H1 (cell line): ENCODE results near the gene AQP4. TPM values are rescaled to one million over a fixed set of nuclear protein-coding genes. Genes with fewer than 3 reads are reported as not detected.

Experiments
- CTCF ChIA-PET: fragments of 300-600 bp; sonication (Branson Sonifier 250); formaldehyde crosslinking; loops from one replicate; lab custom pipeline; 2021; ENCODE audit not compliant: partially characterized antibody; lab: Charles Lee
- POLR2A ChIA-PET: fragments of 300-600 bp; sonication (Branson Sonifier 250); formaldehyde crosslinking; loops from one replicate; lab custom pipeline; 2021; ENCODE audit warnings: inconsistent platforms; ENCODE audit not compliant: partially characterized antibody; lab: Charles Lee
- DNase-seq, 2 experiments: peaks; one replicate each; pipeline versions ENCODE4 v3.0.0 to v3.0.0-alpha.2; 2010 to 2022; ENCODE audit warnings: low spot score in 2 of 2, low read depth in 1 of 2, mixed read lengths in 1 of 2
- FAIRE-seq: peaks from 2 replicates; lab custom pipeline; 2011; peaks lifted over from hg19 to GRCh38; lab: Jason Lieb, UNC
- H2AFZ ChIP-seq: 2 replicates; pipeline ENCODE4 v1.8.1; 2012; ENCODE audit warnings: low read length, inconsistent platforms
- H2AK5ac ChIP-seq: 2 replicates; pipeline ENCODE4 v1.6.1; 2013; ENCODE audit warnings: low read depth, low read length
- H2BK120ac ChIP-seq: replicated peaks from 2 replicates; pipeline ENCODE3; 2013; ENCODE audit warnings: low read depth, low read length, inconsistent platforms
- H2BK12ac ChIP-seq: 2 replicates; pipeline ENCODE4 v1.6.1; 2013; ENCODE audit warnings: low read depth, low read length
- H2BK15ac ChIP-seq: 2 replicates; pipeline ENCODE4 v1.6.1; 2013; ENCODE audit warnings: low read length
- H2BK20ac ChIP-seq: 2 replicates; pipeline ENCODE4 v1.6.1; 2013; ENCODE audit warnings: low read length
- H2BK5ac ChIP-seq: 2 replicates; pipeline ENCODE4 v1.6.1; 2013; ENCODE audit warnings: low read depth, low read length
- H3K14ac ChIP-seq: 2 replicates; pipeline ENCODE4 v1.6.1; 2013; ENCODE audit warnings: inconsistent platforms; ENCODE audit not compliant: insufficient read length
- H3K18ac ChIP-seq: 2 replicates; pipeline ENCODE4 v1.6.1; 2013; ENCODE audit warnings: low read length; ENCODE audit errors: extremely low read depth
- H3K23ac ChIP-seq: 2 replicates; pipeline ENCODE4 v1.6.1; 2013; ENCODE audit warnings: inconsistent platforms; ENCODE audit not compliant: insufficient read length
- H3K23me2 ChIP-seq: 2 replicates; pipeline ENCODE4 v1.6.1; 2013; ENCODE audit warnings: low read depth, low read length
- H3K27ac ChIP-seq: 2 replicates; pipeline ENCODE4 v1.6.1; 2011; ENCODE audit warnings: low read depth, low read length, inconsistent platforms
- H3K27me3 ChIP-seq, 4 experiments: replicated peaks in 1 of 4; 1 replicate in 1 of 4; 2 replicates in 3 of 4; pipeline versions ENCODE4 v1.6.1 to v1.8.1; 2011 to 2013; ENCODE audit warnings: low read length in 3 of 4, mild to moderate bottlenecking in 3 of 4, inconsistent platforms in 2 of 4, mixed read lengths in 2 of 4, moderate library complexity in 1 of 4; ENCODE audit not compliant: control insufficient read depth in 3 of 4, insufficient read depth in 3 of 4; ENCODE audit errors: extremely low read depth in 1 of 4
- H3K36me3 ChIP-seq, 4 experiments: 2 replicates each; pipeline versions ENCODE4 v1.6.1 to v1.8.1; 2011 to 2013; ENCODE audit warnings: mild to moderate bottlenecking in 4 of 4, low read length in 3 of 4, moderate library complexity in 2 of 4, control low read depth in 1 of 4, inconsistent platforms in 1 of 4; ENCODE audit not compliant: insufficient read depth in 4 of 4, control insufficient read depth in 2 of 4
- H3K4ac ChIP-seq: replicated peaks from 2 replicates; pipeline ENCODE3; 2013; ENCODE audit warnings: low read length, low read depth, mixed read lengths, inconsistent platforms; ENCODE audit not compliant: insufficient read length
- H3K4me1 ChIP-seq, 4 experiments: replicated peaks in 1 of 4; 1 replicate in 1 of 4; 2 replicates in 3 of 4; pipeline versions ENCODE4 v1.6.1 to v1.8.1; 2011 to 2013; ENCODE audit warnings: low read length in 3 of 4, inconsistent platforms in 2 of 4, mixed read lengths in 1 of 4; ENCODE audit not compliant: insufficient read depth in 4 of 4, control insufficient read depth in 3 of 4
- H3K4me2 ChIP-seq, 2 experiments: 2 replicates each; pipeline versions ENCODE4 v1.6.1 to v1.8.1; 2011 to 2013; ENCODE audit warnings: low read depth in 2 of 2, low read length in 2 of 2, control low read depth in 1 of 2, inconsistent platforms in 1 of 2, mild to moderate bottlenecking in 1 of 2; ENCODE audit not compliant: insufficient read depth in 1 of 2
- H3K4me3 ChIP-seq, 4 experiments: fragments of 200-600, 300-600 bp in 1 of 4; sonication (generic), shearing (Covaris generic), sonication (Bioruptor Twin) in 1 of 4; 2 replicates each; pipeline versions ENCODE4 v1.5.1 to v1.8.1; 2011 to 2016; ENCODE audit warnings: low read length in 4 of 4, low read depth in 3 of 4, control low read depth in 2 of 4, inconsistent platforms in 2 of 4, mild to moderate bottlenecking in 2 of 4, mixed read lengths in 1 of 4, moderate library complexity in 1 of 4; ENCODE audit not compliant: insufficient read depth in 2 of 4; ENCODE audit errors: extremely low read depth in 1 of 4
- H3K56ac ChIP-seq: replicated peaks from 2 replicates; pipeline ENCODE3; 2013; ENCODE audit warnings: low read depth, mild to moderate bottlenecking, mixed read lengths, low read length, inconsistent platforms; ENCODE audit not compliant: insufficient read length
- H3K79me1 ChIP-seq: 2 replicates; pipeline ENCODE4 v1.6.1; 2013; ENCODE audit warnings: low read depth, low read length, control low read depth
- H3K79me2 ChIP-seq, 2 experiments: 2 replicates each; pipeline versions ENCODE4 v1.6.1 to v1.8.1; 2012 to 2013; ENCODE audit warnings: low read length in 2 of 2, mild to moderate bottlenecking in 2 of 2, inconsistent platforms in 1 of 2; ENCODE audit not compliant: insufficient read depth in 2 of 2, control insufficient read depth in 1 of 2
- H3K9ac ChIP-seq, 4 experiments: replicated peaks in 1 of 4; 1 replicate in 1 of 4; 2 replicates in 3 of 4; pipeline versions ENCODE4 v1.6.1 to v1.8.1; 2011 to 2013; ENCODE audit warnings: low read depth in 3 of 4, low read length in 3 of 4, control low read depth in 2 of 4, mild to moderate bottlenecking in 2 of 4, moderate library complexity in 2 of 4, inconsistent platforms in 1 of 4; ENCODE audit errors: extremely low read depth in 1 of 4
- H3K9me3 ChIP-seq, 2 experiments: 2 replicates each; pipeline versions ENCODE4 v1.6.1 to v1.8.1; 2012 to 2013; ENCODE audit warnings: mild to moderate bottlenecking in 2 of 2, moderate library complexity in 2 of 2, control low read depth in 1 of 2, inconsistent platforms in 1 of 2, low read depth in 1 of 2, low read length in 1 of 2, mixed read lengths in 1 of 2; ENCODE audit not compliant: insufficient read depth in 2 of 2
- H4K20me1 ChIP-seq, 2 experiments: replicated peaks in 1 of 2; 2 replicates each; pipeline versions ENCODE3 to v1.8.1; 2011 to 2013; ENCODE audit warnings: inconsistent platforms in 2 of 2, low read length in 2 of 2, mild to moderate bottlenecking in 1 of 2; ENCODE audit not compliant: insufficient read depth in 2 of 2, control insufficient read depth in 1 of 2
- H4K5ac ChIP-seq: 2 replicates; pipeline ENCODE4 v1.6.1; 2013; ENCODE audit warnings: low read length, low read depth, mixed read lengths, inconsistent platforms; ENCODE audit not compliant: insufficient read length
- H4K8ac ChIP-seq: 2 replicates; pipeline ENCODE4 v1.8.0; 2013; ENCODE audit warnings: mild to moderate bottlenecking, moderate library complexity, low read length, inconsistent platforms; ENCODE audit not compliant: insufficient read depth; ENCODE audit errors: extremely low read depth
- H4K91ac ChIP-seq: replicated peaks from 2 replicates; pipeline ENCODE3; 2013; ENCODE audit warnings: low read length, mixed read lengths, inconsistent platforms; ENCODE audit not compliant: insufficient read length
- NANOG ChIP-seq: IDR thresholded peaks from 2 replicates; pipeline ENCODE4 v1.6.1; 2011; ENCODE audit warnings: low read length, low read depth, mild to moderate bottlenecking, inconsistent platforms; ENCODE audit not compliant: insufficient read depth, poor library complexity, severe bottlenecking
- PHF8 ChIP-seq: fragments of 200-600 bp; sonication (generic); conservative IDR thresholded peaks from 2 replicates; pipeline ENCODE4 v1.7.1; 2012; ENCODE audit warnings: low read depth, mild to moderate bottlenecking, inconsistent platforms, low read length, moderate library complexity
- TAF7 ChIP-seq: optimal IDR thresholded peaks from 2 replicates; pipeline ENCODE3; 2011; ENCODE audit warnings: low read depth, mild to moderate bottlenecking, inconsistent platforms, low read length, moderate library complexity, borderline replicate concordance
- WGBS, 2 experiments: shearing (Covaris generic) in 1 of 2; methylation state at CpG; one replicate each; pipeline versions ENCODE4 v1.1.6 to v1.1.7; 2013 to 2015; ENCODE audit warnings: low lambda C conversion rate in 2 of 2, mixed read lengths in 2 of 2, inconsistent platforms in 1 of 2, low coverage in 1 of 2, missing lambda C conversion rate in 1 of 2; ENCODE audit not compliant: insufficient replicate concordance in 2 of 2, insufficient coverage in 1 of 2, insufficient read length in 1 of 2; ENCODE audit errors: extremely low coverage in 1 of 2, missing lambda C conversion rate in 1 of 2; 5-methylcytosine and 5-hydroxymethylcytosine counted together
- polyA plus RNA-seq, 7 experiments: library from polyadenylated mRNA; depleted of rRNA in 3 of 7; stranded (reverse) in 5 of 7; unstranded in 2 of 7; fragments of >200 nt in 5 of 7; fragments of 200-250 nt in 2 of 7; gene quantifications; 1 replicate in 5 of 7; 2 replicates in 1 of 7; 4 replicates in 1 of 7; pipeline versions ENCODE4 v1.2.1 to v1.2.3, GENCODE V29; 2011 to 2013; ENCODE audit warnings: missing spikeins in 2 of 7, mixed read lengths in 2 of 7
- total RNA-seq: library from RNA; stranded (reverse); fragmentation: NEBNext Ultra II Directional; extraction: Animal tissue kit (Norgen Biotek cat#: 25700); gene quantifications from 2 replicates; pipeline ENCODE4 v1.2.1, GENCODE V29; 2021

Gene AQP4
- total and polyA plus RNA-seq, 2 of the 8 experiments (the other 6 are each of a cell fraction or from before 2014, with no cell fraction given) = 2.2 to 2.8 TPM

DNA sequence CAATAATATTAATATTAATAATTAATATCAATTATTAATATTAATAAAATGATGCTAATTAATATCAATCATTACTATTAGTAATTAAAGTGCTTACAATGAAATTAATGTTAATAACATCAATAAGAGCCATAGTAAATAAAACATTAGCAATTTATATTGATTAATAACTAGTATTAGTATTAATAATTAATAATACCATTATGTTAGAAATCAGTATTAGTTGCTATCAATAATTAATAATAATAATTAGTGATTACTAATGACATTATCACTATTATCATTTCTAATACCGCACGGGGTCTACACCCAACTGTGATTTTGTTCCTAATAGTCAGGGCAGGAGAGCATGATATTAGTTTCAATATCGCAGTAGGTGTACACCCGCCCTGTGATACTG, 22.8 kb upstream of the AQP4 start:
- H2AFZ ChIP-seq = no peak overlapping the region
- H2BK120ac ChIP-seq = no peak overlapping the region
- H3K4me2 ChIP-seq = no peak overlapping the region
- no peak overlapping the region for H3K9ac ChIP-seq
- H2BK20ac ChIP-seq = no peak overlapping the region
- H3K36me3 ChIP-seq = no peaks in the 10 kb centered on the region
- H2BK12ac ChIP-seq = no peak overlapping the region
- WGBS, 2 experiments = 87% methylated on average over 4 of the region's 4 CpGs; no CpG with 5 or more reads in 1 of the 2 experiments
- POLR2A ChIA-PET = no interaction called here
- TF ChIP-seq TAF7 (no peak), PHF8 (no peak), NANOG (no peak)
- FAIRE-seq = no peak
- no peaks in the 10 kb centered on the region for H3K23me2 ChIP-seq
- no peak overlapping the region for H3K4ac ChIP-seq
- H3K9me3 ChIP-seq = no peaks in the 10 kb centered on the region
- H3K27ac ChIP-seq = no peak overlapping the region
- no peaks in the 10 kb centered on the region for H3K27me3 ChIP-seq
- no peak for DNase-seq
- H3K4me1 ChIP-seq = no peaks in the 10 kb centered on the region
- H4K20me1 ChIP-seq = no peaks in the 10 kb centered on the region
- no peak overlapping the region for H2BK5ac ChIP-seq
- no peak overlapping the region for H4K5ac ChIP-seq
- H3K18ac ChIP-seq = no peak overlapping the region
- no peak overlapping the region for H3K23ac ChIP-seq
- H4K8ac ChIP-seq = no peak overlapping the region
- H2AK5ac ChIP-seq = no peak overlapping the region
- H4K91ac ChIP-seq = no peak overlapping the region
- H2BK15ac ChIP-seq = no peak overlapping the region
- H3K79me2 ChIP-seq = no peaks in the 10 kb centered on the region
- CTCF ChIA-PET = no interaction called here
- H3K79me1 ChIP-seq = no peaks in the 10 kb centered on the region
- no peak overlapping the region for H3K14ac ChIP-seq
- no peak overlapping the region for H3K4me3 ChIP-seq
- H3K56ac ChIP-seq = no peak overlapping the region
